Esophagus muscularis mucosa (tissue), 3 donors: ENCODE data around the gene MON2.

Source experiments
- CTCF ChIP-seq, 3 experiments: fragments of 200-600 bp in 2 of 3; fragments of 450-650 bp in 1 of 3; sonication (generic) in 2 of 3; IDR thresholded peaks; one replicate each; pipeline ENCODE4 v1.5.1; 2017 to 2019; ENCODE audit warnings: antibody characterized with exemption in 3 of 3, mild to moderate bottlenecking in 2 of 3, moderate library complexity in 1 of 3
- EP300 ChIP-seq: sonication (generic); formaldehyde crosslinking; IDR thresholded peaks from one replicate; pipeline ENCODE4 v1.6.1; 2017; ENCODE audit warnings: antibody characterized with exemption

DNA sequence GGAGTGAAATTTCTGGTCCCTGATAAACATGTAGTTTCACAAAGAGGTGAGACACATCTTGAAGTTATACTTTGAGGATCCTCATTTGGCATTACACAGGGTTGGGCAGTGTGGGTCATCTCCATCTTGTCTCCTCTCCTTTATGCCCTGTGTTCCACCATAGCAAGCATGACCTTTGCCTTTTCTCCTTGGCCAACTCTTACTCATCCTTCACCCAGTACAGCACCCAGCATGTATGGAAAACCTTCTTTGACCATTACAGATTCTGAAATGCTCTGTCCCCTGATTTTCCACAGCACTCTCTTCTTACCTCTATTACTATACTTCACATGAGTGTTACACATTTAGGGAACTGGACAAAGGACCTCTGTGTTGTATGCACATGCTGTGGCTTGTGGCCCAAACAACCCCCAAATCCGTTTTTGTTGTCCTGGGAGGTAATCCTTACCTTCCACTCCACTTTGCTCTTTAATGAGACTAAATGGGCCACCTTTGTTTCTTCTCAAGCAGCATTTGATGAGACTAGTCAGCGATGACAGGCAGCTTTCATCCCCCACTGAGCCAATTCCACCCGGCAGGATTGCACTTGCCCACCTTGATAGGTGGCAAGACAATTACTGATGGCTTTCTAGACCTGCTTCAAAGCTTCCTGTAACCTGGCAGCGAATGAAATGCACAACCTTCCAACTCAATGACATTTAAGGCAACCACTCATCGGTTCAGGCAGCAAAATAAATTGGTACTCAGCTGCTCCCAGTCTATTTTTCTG lies 163.5 kb downstream of the MON2 start:
- TF ChIP-seq EP300 = no peak
- no peak for TF ChIP-seq CTCF (IDR thresholded peaks at IDR 0.05)
